ENCODE data around the gene GALNT1.

- TF ChIP-seq, protein P1, sequence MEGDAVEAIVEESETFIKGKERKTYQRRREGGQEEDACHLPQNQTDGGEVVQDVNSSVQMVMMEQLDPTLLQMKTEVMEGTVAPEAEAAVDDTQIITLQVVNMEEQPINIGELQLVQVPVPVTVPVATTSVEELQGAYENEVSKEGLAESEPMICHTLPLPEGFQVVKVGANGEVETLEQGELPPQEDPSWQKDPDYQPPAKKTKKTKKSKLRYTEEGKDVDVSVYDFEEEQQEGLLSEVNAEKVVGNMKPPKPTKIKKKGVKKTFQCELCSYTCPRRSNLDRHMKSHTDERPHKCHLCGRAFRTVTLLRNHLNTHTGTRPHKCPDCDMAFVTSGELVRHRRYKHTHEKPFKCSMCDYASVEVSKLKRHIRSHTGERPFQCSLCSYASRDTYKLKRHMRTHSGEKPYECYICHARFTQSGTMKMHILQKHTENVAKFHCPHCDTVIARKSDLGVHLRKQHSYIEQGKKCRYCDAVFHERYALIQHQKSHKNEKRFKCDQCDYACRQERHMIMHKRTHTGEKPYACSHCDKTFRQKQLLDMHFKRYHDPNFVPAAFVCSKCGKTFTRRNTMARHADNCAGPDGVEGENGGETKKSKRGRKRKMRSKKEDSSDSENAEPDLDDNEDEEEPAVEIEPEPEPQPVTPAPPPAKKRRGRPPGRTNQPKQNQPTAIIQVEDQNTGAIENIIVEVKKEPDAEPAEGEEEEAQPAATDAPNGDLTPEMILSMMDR (IDR thresholded peaks at IDR 0.05) = no peak
- TF ChIP-seq POLR2A (IDR thresholded peaks at IDR 0.05) = no peak
- no peak for TF ChIP-seq POLR2AphosphoS5 (IDR thresholded peaks at IDR 0.05; ENCODE audit: insufficient read depth in 1 of 2, low read depth in 1 of 2)
Measured at GRCh38 chr18:35610089-35610488, 28.5 kb downstream of the GALNT1 start.

Measured in vagina (tissue), 2 donors.